Caco-2 (cell line): ENCODE data around the gene ABL2. TPM values are rescaled to one million over a fixed set of nuclear protein-coding genes. Genes with fewer than 3 reads are reported as not detected.

Experiments used
- BruUV-seq: library from RNA; stranded (reverse); fragments of 400-500 nt; replicated peaks from 2 replicates; lab custom pipeline; 2021; lab: Mats Ljungman, UMichigan
- CTCF ChIA-PET: fragments of 300-600 bp; sonication (Branson Sonifier 250); formaldehyde crosslinking; loops from one replicate; lab custom pipeline; 2022; ENCODE audit warnings: antibody characterized with exemption; lab: Charles Lee
- POLR2A ChIA-PET: fragments of 300-600 bp; sonication (Branson Sonifier 250); formaldehyde crosslinking; loops from one replicate; lab custom pipeline; 2022; ENCODE audit warnings: antibody characterized with exemption; lab: Charles Lee
- DNase-seq, 2 experiments: peaks; one replicate each; pipeline versions ENCODE4 v3.0.0 to v3.0.0-alpha.2; 2020 to 2022
- H3K27me3 ChIP-seq: replicated peaks from 2 replicates; pipeline ENCODE4 v1.6.0; 2011; ENCODE audit warnings: low read length; ENCODE audit not compliant: control insufficient read depth, insufficient read depth
- H3K36me3 ChIP-seq: 2 replicates; pipeline ENCODE4 v1.5.1; 2011; ENCODE audit warnings: low read length; ENCODE audit not compliant: control insufficient read depth, insufficient read depth
- H3K4me1 ChIP-seq: fragments of 250-450 bp; sonication (Bioruptor Pico); 2 replicates; pipeline ENCODE4 v1.5.1; 2020; ENCODE audit warnings: mild to moderate bottlenecking
- H3K4me3 ChIP-seq: 2 replicates; pipeline ENCODE4 v1.5.1; 2011; ENCODE audit warnings: low read depth, mild to moderate bottlenecking, control low read depth, low read length
- H3K9me3 ChIP-seq: fragments of 250-450 bp; sonication (Bioruptor Pico); 2 replicates; pipeline ENCODE4 v1.5.1; 2020; ENCODE audit warnings: mild to moderate bottlenecking, moderate library complexity
- H3K27ac Mint-ChIP-seq: one replicate; pipeline ENCODE4 v1.8.0; 2022; ENCODE audit warnings: mixed read lengths; ENCODE audit not compliant: unreplicated experiment
- H3K27me3 Mint-ChIP-seq: one replicate; pipeline ENCODE4 v1.8.0; 2022; ENCODE audit warnings: mixed read lengths; ENCODE audit not compliant: insufficient read depth, unreplicated experiment
- H3K36me3 Mint-ChIP-seq: one replicate; pipeline ENCODE4 v1.8.0; 2022; ENCODE audit warnings: mild to moderate bottlenecking, mixed read lengths; ENCODE audit not compliant: insufficient read depth, unreplicated experiment
- H3K4me1 Mint-ChIP-seq: one replicate; pipeline ENCODE4 v1.8.0; 2022; ENCODE audit warnings: low read depth, mixed read lengths; ENCODE audit not compliant: unreplicated experiment
- H3K4me3 Mint-ChIP-seq: one replicate; pipeline ENCODE4 v1.8.0; 2022; ENCODE audit warnings: mild to moderate bottlenecking, moderate library complexity, mixed read lengths; ENCODE audit not compliant: unreplicated experiment
- H3K9me3 Mint-ChIP-seq: one replicate; pipeline ENCODE4 v1.8.0; 2022; ENCODE audit warnings: mixed read lengths; ENCODE audit not compliant: unreplicated experiment
- CTCF ChIP-seq, 2 experiments: fragments of 200-600 bp in 1 of 2; IDR thresholded peaks; 1 replicate in 1 of 2; 2 replicates in 1 of 2; pipeline versions ENCODE4 v1.5.1 to v1.8.0; 2011 to 2022; ENCODE audit warnings: antibody characterized with exemption in 1 of 2, control low read depth in 1 of 2, inconsistent platforms in 1 of 2, low read depth in 1 of 2, low read length in 1 of 2, mild to moderate bottlenecking in 1 of 2, moderate library complexity in 1 of 2; ENCODE audit not compliant: insufficient read depth in 1 of 2, severe bottlenecking in 1 of 2, unreplicated experiment in 1 of 2
- intact Hi-C: fragments of 100-400 bp; cut with micrococcal nuclease; formaldehyde crosslinking; loops from one replicate; pipeline ENCODE4 v1.10.0; 2022; ENCODE audit not compliant: unreplicated experiment
- total RNA-seq: library from RNA; stranded (reverse); gene quantifications from 2 replicates; pipeline ENCODE4 v1.2.3, GENCODE V29; 2022

The ABL2 gene
- total RNA-seq, 1 experiment from 2014 or later, result 21.6 TPM

- no peak overlapping the region for H3K27ac Mint-ChIP-seq
- POLR2A ChIA-PET, result no interaction called here
Observed at GRCh38 chr1:179095377-179095776, 134.1 kb downstream of the ABL2 start.

GRCh38 chr1:179094818-179095217, 134.7 kb downstream of the ABL2 start:
- Mint-ChIP-seq H3K27ac (no peak overlapping the region), H3K4me1 (no peaks in the 10 kb centered on the region), H3K4me3 (no peak overlapping the region), H3K9me3 (no peaks in the 10 kb centered on the region), H3K36me3 (peaks cover 56% of the 10 kb centered on the region), H3K27me3 (no peaks in the 10 kb centered on the region)
- ChIA-PET POLR2A (no interaction called here), CTCF (no interaction called here)
- intact Hi-C loops, result no loop called here
- Histone ChIP-seq H3K9me3 (no peaks in the 10 kb centered on the region), H3K27me3 (no peaks in the 10 kb centered on the region), H3K4me1 (no peaks in the 10 kb centered on the region), H3K4me3 (no peak overlapping the region), H3K36me3 (peaks cover 3% of the 10 kb centered on the region)
- DNase-seq, result peak in 1 of 2 experiments; percentile 11
- no peak for TF ChIP-seq CTCF (IDR thresholded peaks at IDR 0.05; ENCODE audit: insufficient read depth in 1 of 2, low read depth in 1 of 2, low read length in 1 of 2, severe bottlenecking in 1 of 2, unreplicated experiment in 1 of 2)
- no TSS peak for BruUV-seq

More at GRCh38 chr1:179095377-179095776, 134.1 kb downstream of the ABL2 start:
- intact Hi-C loops, result no loop called here
- no peak for TF ChIP-seq CTCF (IDR thresholded peaks at IDR 0.05; ENCODE audit: insufficient read depth in 1 of 2, low read depth in 1 of 2, low read length in 1 of 2, severe bottlenecking in 1 of 2, unreplicated experiment in 1 of 2)
- no peak overlapping the region for H3K4me3 ChIP-seq
- CTCF ChIA-PET, result no interaction called here
- H3K4me3 Mint-ChIP-seq, result no peak overlapping the region
- no peaks in the 10 kb centered on the region for H3K27me3 ChIP-seq
- peaks cover 51% of the 10 kb centered on the region for H3K36me3 Mint-ChIP-seq
- H3K36me3 ChIP-seq, result peaks cover 3% of the 10 kb centered on the region
- no peak for DNase-seq
- H3K4me1 Mint-ChIP-seq, result no peaks in the 10 kb centered on the region
- TSS peak; percentile 95 for BruUV-seq
- no peaks in the 10 kb centered on the region for H3K9me3 Mint-ChIP-seq
- H3K27me3 Mint-ChIP-seq, result no peaks in the 10 kb centered on the region
- H3K9me3 ChIP-seq, result no peaks in the 10 kb centered on the region
- no peaks in the 10 kb centered on the region for H3K4me1 ChIP-seq

GRCh38 chr1:179092896-179093461, 136.5 kb downstream of the ABL2 start:
- no peak for DNase-seq
- no TSS peak for BruUV-seq
- Mint-ChIP-seq H3K4me3 (no peak overlapping the region), H3K27me3 (no peaks in the 10 kb centered on the region), H3K27ac (no peak overlapping the region), H3K9me3 (no peaks in the 10 kb centered on the region), H3K36me3 (peaks cover 61% of the 10 kb centered on the region), H3K4me1 (no peaks in the 10 kb centered on the region)
- Histone ChIP-seq H3K9me3 (no peaks in the 10 kb centered on the region), H3K36me3 (peaks cover 3% of the 10 kb centered on the region), H3K4me1 (no peaks in the 10 kb centered on the region), H3K4me3 (no peak overlapping the region), H3K27me3 (no peaks in the 10 kb centered on the region)
- intact Hi-C loops, result no loop called here
- no peak for TF ChIP-seq CTCF (IDR thresholded peaks at IDR 0.05; ENCODE audit: insufficient read depth in 1 of 2, low read depth in 1 of 2, low read length in 1 of 2, severe bottlenecking in 1 of 2, unreplicated experiment in 1 of 2)
- CTCF ChIA-PET, result interaction anchor here (0.6 kb wide), 1 partner anchor 11 kb away, joined by 3 read pairs; no protein-coding TSS in a partner anchor
- POLR2A ChIA-PET, result no interaction called here
